ENCODE results near the gene ANO10.

DNA sequence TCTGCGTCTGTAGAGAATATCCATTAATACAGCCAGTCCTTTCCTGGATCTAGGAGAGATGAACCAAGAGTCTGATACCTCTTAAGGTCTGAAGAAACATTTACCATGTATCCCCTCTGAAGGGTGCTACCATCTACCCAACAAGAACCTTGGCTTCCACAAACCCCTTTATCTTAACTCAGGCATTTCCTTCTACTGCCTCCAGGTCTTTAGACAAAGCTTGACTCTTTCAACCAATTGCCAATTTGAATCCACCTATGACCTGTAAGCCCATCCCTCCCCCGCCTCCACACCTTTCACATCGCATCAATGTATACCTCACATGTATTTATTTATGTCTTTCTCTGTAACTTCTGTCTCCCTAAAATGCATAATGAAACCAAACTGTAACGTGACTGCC, 196.0 kb downstream of the ANO10 start:
- no peak for TF ChIP-seq CTCF (IDR thresholded peaks at IDR 0.05)
- no peak for TF ChIP-seq POLR2A (IDR thresholded peaks at IDR 0.05)
- TF ChIP-seq EP300 (IDR thresholded peaks at IDR 0.05; ENCODE audit: low read depth), result no peak
